ENCODE measurements around the gene NFATC2IP. TPM values are rescaled to one million over a fixed set of nuclear protein-coding genes. Genes with fewer than 3 reads are reported as not detected.

The NFATC2IP gene
- total RNA-seq, 2 experiments from 2014 or later, result 47.4 to 51.0 TPM

- DNase-seq (peak; percentile 48 to 85 (median 72)), ATAC-seq (ENCODE audit: poor library complexity) (peak; percentile 79)
- Mint-ChIP-seq H3K27me3 (no peaks in the 10 kb centered on the region), H3K36me3 (ENCODE audit: low read depth) (no peaks in the 10 kb centered on the region), H3K4me3 (peak overlapping the region; percentile 60), H3K27ac (peak overlapping the region; percentile 97), H3K9me3 (no peaks in the 10 kb centered on the region), H3K4me1 (ENCODE audit: low read depth) (peaks cover 67% of the 10 kb centered on the region)
- peaks cover 63% of the 10 kb centered on the region for H3K4me1 ChIP-seq (ENCODE audit: insufficient read depth, low read length)
- ChIA-PET CTCF (interaction anchor here (0.9 kb wide), 1 partner anchor 13 kb away, joined by 3 read pairs; no protein-coding TSS in a partner anchor), POLR2A (interaction anchor here (0.8 to 2.5 kb wide), 11 partner anchors 9 to 57 kb away, joined by 4 to 23 read pairs (median 9); partner anchors contain the start of genes LAT, NFATC2IP and SPNS1)
- no peaks in the 10 kb centered on the region for H3K27me3 ChIP-seq (ENCODE audit: control insufficient read depth in 1 of 2, insufficient read depth in 2 of 2, low read length in 2 of 2)
- H3K27ac ChIP-seq (ENCODE audit: low read depth in 1 of 2, low read length in 2 of 2), result peak overlapping the region; percentile 73 to 77
- H3K4me3 ChIP-seq (ENCODE audit: low read length), result no peak overlapping the region
- intact Hi-C loops (cut with DNase I, micrococcal nuclease), result loop anchor here (2.0 kb wide), 2 partner anchors 17 to 23 kb away; partner anchors contain the start of gene LAT (in 2 of the 2)
- H3K9me3 ChIP-seq (ENCODE audit: control insufficient read depth in 1 of 2, insufficient read depth in 1 of 2, low read length in 2 of 2), result no peaks in the 10 kb centered on the region
- no peaks in the 10 kb centered on the region for H3K36me3 ChIP-seq (ENCODE audit: insufficient read depth, low read length)
- TF ChIP-seq CTCF (IDR thresholded peaks at IDR 0.05), result no peak
These were observed 57.2 kb downstream of the NFATC2IP start for GRCh38 chr16:29007730-29008593.

GRCh38 chr16:29009050-29009837, 58.5 kb downstream of the NFATC2IP start:
- ChIA-PET CTCF (interaction anchor here (0.6 to 1.0 kb wide), 3 partner anchors 11 to 35 kb away, joined by 3 to 6 read pairs (median 3); no protein-coding TSS in a partner anchor), POLR2A (interaction anchor here (1.2 to 2.5 kb wide), 9 partner anchors 10 to 36 kb away, joined by 3 to 23 read pairs (median 13); partner anchors contain the start of genes LAT and SPNS1)
- Mint-ChIP-seq H3K4me3 (peak overlapping the region; percentile 66), H3K9me3 (no peaks in the 10 kb centered on the region), H3K27ac (peak overlapping the region; percentile 97), H3K36me3 (ENCODE audit: low read depth) (no peaks in the 10 kb centered on the region), H3K4me1 (ENCODE audit: low read depth) (peaks cover 77% of the 10 kb centered on the region), H3K27me3 (no peaks in the 10 kb centered on the region)
- Histone ChIP-seq H3K9me3 (ENCODE audit: control insufficient read depth in 1 of 2, insufficient read depth in 1 of 2, low read length in 2 of 2) (no peaks in the 10 kb centered on the region), H3K4me1 (ENCODE audit: insufficient read depth, low read length) (peaks cover 75% of the 10 kb centered on the region), H3K27me3 (ENCODE audit: control insufficient read depth in 1 of 2, insufficient read depth in 2 of 2, low read length in 2 of 2) (no peaks in the 10 kb centered on the region), H3K27ac (ENCODE audit: low read depth in 1 of 2, low read length in 2 of 2) (peak overlapping the region; percentile 73 to 77), H3K4me3 (ENCODE audit: low read length) (peak overlapping the region; percentile 11), H3K36me3 (ENCODE audit: insufficient read depth, low read length) (no peaks in the 10 kb centered on the region)
- no peak for TF ChIP-seq CTCF (IDR thresholded peaks at IDR 0.05)
- DNase-seq, result peak in 7 of 14 experiments; percentile 17 to 72 (median 41)
- ATAC-seq (ENCODE audit: poor library complexity), result peak; percentile 6
- intact Hi-C loops (cut with DNase I, micrococcal nuclease), result loop anchor here (2.0 kb wide), 2 partner anchors 16 to 24 kb away; partner anchors contain the start of gene LAT (in 2 of the 2)

GRCh38 chr16:29009838-29010166, 59.1 kb downstream of the NFATC2IP start:
- no peak for ATAC-seq (ENCODE audit: poor library complexity)
- Histone ChIP-seq H3K36me3 (ENCODE audit: insufficient read depth, low read length) (no peaks in the 10 kb centered on the region), H3K9me3 (ENCODE audit: control insufficient read depth in 1 of 2, insufficient read depth in 1 of 2, low read length in 2 of 2) (no peaks in the 10 kb centered on the region), H3K27ac (ENCODE audit: low read depth in 1 of 2, low read length in 2 of 2) (peak overlapping the region; percentile 73 to 77), H3K27me3 (ENCODE audit: control insufficient read depth in 1 of 2, insufficient read depth in 2 of 2, low read length in 2 of 2) (no peaks in the 10 kb centered on the region), H3K4me3 (ENCODE audit: low read length) (no peak overlapping the region), H3K4me1 (ENCODE audit: insufficient read depth, low read length) (peaks cover 75% of the 10 kb centered on the region)
- TF ChIP-seq CTCF (IDR thresholded peaks at IDR 0.05), result no peak
- CTCF ChIA-PET, result interaction anchor here (1.0 kb wide), 1 partner anchor 36 kb away, joined by 6 read pairs; no protein-coding TSS in a partner anchor
- no peak for DNase-seq
- Mint-ChIP-seq H3K27me3 (no peaks in the 10 kb centered on the region), H3K9me3 (no peaks in the 10 kb centered on the region), H3K4me1 (ENCODE audit: low read depth) (peaks cover 79% of the 10 kb centered on the region), H3K27ac (peak overlapping the region; percentile 97), H3K36me3 (ENCODE audit: low read depth) (no peaks in the 10 kb centered on the region), H3K4me3 (peak overlapping the region; percentile 66)
- intact Hi-C loops (cut with DNase I, micrococcal nuclease), result loop anchor here (2.0 kb wide), 2 partner anchors 15 to 25 kb away; partner anchors contain the start of gene LAT (in 2 of the 2)
- POLR2A ChIA-PET, result interaction anchor here (1.0 to 2.3 kb wide), 5 partner anchors 11 to 26 kb away, joined by 3 to 20 read pairs (median 6); no protein-coding TSS in a partner anchor

Data from CD4-positive, alpha-beta T cell (primary cell).